CD4-positive, alpha-beta T cell treated with Interleukin-15 for 1 hour (primary cell): ENCODE results near the gene COL4A4.

Source experiments
- DNase-seq: peaks from one replicate; pipeline ENCODE4 v3.0.0-alpha.2; 2020

COL4A4 gene

DNA sequence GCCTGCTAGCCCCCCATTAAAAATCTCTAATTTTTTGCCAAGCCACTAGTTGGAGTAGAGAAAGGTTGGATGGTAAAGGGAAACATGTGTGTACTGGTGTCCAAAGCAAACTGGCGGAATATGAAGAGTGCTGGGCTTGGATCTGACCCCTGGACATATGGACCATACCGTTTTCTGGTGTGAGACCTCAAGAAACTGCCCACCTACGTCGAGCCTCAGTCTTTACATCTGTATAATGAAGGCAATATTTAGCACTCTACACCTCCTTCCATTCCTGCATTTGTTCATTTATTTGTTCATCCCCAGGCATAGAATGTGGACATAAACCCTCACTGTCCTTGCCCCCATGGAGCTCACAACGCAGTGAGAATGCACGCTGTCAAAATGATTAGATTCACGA, 185.7 kb downstream of the COL4A4 start:
- DNase-seq: no peak

- no peak for DNase-seq
These were observed 186.2 kb downstream of the COL4A4 start for GRCh38 chr2:226977775-226978190.

DNA sequence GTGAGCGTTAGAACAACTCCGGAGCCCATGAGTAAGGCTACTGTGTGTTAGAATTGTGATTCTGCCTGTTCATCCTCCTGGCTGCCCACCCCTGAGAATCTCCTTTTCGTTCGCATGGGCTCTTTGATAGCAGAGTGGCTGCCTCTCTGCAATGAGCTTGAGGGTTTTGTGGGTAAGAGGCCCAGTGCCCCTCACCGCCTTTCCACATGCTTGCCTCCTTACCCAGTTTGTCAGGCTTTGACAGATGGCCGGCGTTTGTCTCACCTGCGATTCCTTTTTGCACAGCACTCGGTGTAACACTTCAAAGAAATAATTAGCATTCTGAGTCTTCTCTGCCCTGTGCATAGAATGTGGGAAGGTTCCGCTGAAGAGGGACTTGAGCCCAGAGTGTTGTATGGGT, 190.2 kb downstream of the COL4A4 start:
- no peak for DNase-seq

DNA sequence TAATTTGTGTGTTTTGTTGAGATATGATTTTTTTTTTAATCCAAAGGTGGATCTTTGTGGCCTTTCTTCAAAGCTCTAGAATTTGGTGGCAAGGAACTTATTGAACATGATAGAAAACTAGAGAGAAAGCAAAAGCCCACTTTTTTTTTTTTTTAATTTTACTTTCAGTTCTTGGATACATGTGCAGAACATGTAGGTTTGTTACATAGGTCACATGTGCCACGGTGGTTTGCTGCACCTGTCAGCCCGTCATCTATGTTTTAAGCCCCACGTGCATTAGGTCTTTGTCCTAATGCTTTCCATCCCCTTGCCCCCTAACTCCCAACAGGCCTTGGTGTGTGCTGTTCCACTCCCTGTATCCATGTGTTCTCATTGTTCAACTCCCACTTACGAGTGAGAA, 192.2 kb downstream of the COL4A4 start:
- DNase-seq: no peak

GRCh38 chr2:226971084-226971483, 192.9 kb downstream of the COL4A4 start:
- no peak for DNase-seq

DNA sequence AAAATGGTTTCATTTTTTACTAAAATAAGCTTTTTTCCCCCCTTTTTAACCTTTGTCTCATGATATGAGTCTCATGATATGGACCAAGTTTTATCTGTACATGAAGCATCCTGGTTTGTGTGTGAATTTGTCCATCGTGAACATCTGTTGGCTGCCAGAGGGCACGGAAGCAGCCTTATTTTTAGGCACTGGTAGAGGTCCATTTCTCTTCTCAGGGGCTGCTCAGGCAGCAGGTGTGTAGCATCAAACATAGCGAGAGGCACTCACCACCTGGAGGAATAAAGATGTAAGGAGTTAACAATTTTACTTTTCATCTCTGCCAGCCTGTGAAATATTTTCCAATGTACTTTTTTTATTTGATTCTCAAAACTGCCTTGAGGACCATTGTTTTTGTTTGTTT, 193.6 kb downstream of the COL4A4 start:
- DNase-seq: no peak

GRCh38 chr2:226969417-226970080, 194.5 kb downstream of the COL4A4 start:
- DNase-seq: no peak

- DNase-seq: no peak
These were observed 198.6 kb downstream of the COL4A4 start for GRCh38 chr2:226965376-226965775.

DNA sequence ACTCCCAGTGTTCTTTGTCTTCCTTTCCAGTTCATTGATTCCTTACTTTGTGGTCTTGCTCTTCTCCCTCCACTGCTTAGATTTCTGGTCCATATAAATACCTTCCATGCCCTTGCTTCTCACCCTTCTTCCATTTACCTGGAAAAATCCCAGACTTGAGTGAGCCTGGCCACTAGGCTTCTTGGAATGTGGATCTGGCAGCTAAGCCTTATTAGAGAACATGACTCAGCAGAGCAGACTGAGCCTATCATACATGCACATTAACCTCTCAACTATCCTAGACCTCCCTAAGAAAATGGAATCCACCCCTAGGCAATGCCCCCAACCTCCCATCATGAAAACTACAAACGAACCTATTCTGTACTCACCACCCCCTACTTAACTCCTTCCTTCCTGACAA, 200.5 kb downstream of the COL4A4 start:
- DNase-seq: no peak

GRCh38 chr2:226962176-226962773, 201.7 kb downstream of the COL4A4 start:
- no peak for DNase-seq

- no peak for DNase-seq
These were observed 204.6 kb downstream of the COL4A4 start for GRCh38 chr2:226959418-226959817.

- DNase-seq: no peak
These were observed 207.3 kb downstream of the COL4A4 start for GRCh38 chr2:226956659-226957058.

DNA sequence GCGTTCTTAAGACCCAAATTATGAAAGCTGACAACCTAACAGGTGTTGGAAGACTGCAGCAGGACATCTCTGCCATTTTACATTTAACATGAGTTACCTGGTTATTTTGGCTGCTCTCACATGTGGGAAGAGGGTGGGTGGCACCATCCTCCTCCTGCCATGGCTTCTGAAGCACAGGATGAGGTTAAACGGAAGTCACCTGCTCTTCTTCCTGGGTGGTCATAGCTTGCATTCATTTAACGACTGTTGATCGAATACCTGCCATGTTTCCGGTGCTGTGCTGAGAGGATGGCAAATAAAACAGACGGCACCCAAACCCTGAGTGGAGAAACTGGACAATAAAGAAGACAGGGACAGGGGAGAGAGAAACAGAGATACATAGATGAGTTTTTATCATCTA, 210.2 kb downstream of the COL4A4 start:
- DNase-seq: no peak

DNA sequence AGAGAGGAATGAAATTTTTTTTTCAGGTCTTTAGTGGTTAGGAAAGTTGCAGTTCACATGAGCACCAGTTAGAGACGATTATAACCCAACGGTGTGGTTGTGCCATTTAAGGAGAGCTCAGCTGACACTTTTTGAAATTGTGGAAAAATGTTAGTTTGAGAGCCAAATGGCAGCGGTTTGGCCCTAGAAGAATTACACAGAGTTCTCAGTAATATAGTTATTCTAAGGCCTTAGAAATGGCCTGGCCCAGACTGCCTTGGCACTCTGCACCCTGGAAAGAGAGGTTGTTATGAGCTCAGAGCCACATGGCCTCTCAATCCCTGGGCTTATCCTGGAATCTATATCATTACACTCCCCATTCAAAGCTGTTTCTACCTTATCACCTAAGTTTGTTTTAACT, 210.8 kb downstream of the COL4A4 start:
- no peak for DNase-seq
